Liver (tissue), 9 donors: ENCODE data around the gene ADRA2B. TPM values are rescaled to one million over a fixed set of nuclear protein-coding genes. Genes with fewer than 3 reads are reported as not detected.

Source experiments
- DNase-seq: peaks from one replicate; pipeline ENCODE4 v3.0.0-alpha.2; 2017; ENCODE audit warnings: low spot score
- H3K27ac ChIP-seq, 2 donors: one replicate each; pipeline ENCODE4 v1.7.0; 2013; ENCODE audit warnings: inconsistent platforms in 2 of 2, low read length in 2 of 2, control low read depth in 1 of 2, low read depth in 1 of 2, mild to moderate bottlenecking in 1 of 2
- H3K27me3 ChIP-seq, 4 donors: one replicate each; pipeline versions ENCODE4 v1.6.1 to v1.7.0; 2013; ENCODE audit warnings: low read length in 3 of 4, inconsistent platforms in 1 of 4, mild to moderate bottlenecking in 1 of 4, moderate library complexity in 1 of 4; ENCODE audit not compliant: control insufficient read depth in 4 of 4, insufficient read depth in 4 of 4
- H3K36me3 ChIP-seq, 4 donors: one replicate each; pipeline versions ENCODE4 v1.6.1 to v1.7.0; 2013; ENCODE audit warnings: low read length in 3 of 4, mild to moderate bottlenecking in 3 of 4, low read depth in 1 of 4, moderate library complexity in 1 of 4; ENCODE audit not compliant: control insufficient read depth in 4 of 4, insufficient read depth in 3 of 4
- H3K4me1 ChIP-seq, 4 donors: one replicate each; pipeline versions ENCODE4 v1.6.1 to v1.7.0; 2013; ENCODE audit warnings: low read length in 3 of 4, mild to moderate bottlenecking in 3 of 4, moderate library complexity in 1 of 4; ENCODE audit not compliant: control insufficient read depth in 4 of 4, insufficient read depth in 4 of 4
- H3K4me3 ChIP-seq, 3 donors: one replicate each; pipeline versions ENCODE4 v1.6.1 to v1.7.0; 2013; ENCODE audit warnings: low read length in 3 of 3, control low read depth in 1 of 3, low read depth in 1 of 3, mild to moderate bottlenecking in 1 of 3
- H3K9ac ChIP-seq, 2 donors: one replicate each; pipeline ENCODE4 v1.7.0; 2013; ENCODE audit warnings: low read length in 2 of 2, mild to moderate bottlenecking in 2 of 2, moderate library complexity in 2 of 2, control low read depth in 1 of 2, low read depth in 1 of 2
- H3K9me3 ChIP-seq, 4 donors: one replicate each; pipeline versions ENCODE4 v1.6.1 to v1.7.0; 2013; ENCODE audit warnings: low read length in 3 of 4; ENCODE audit not compliant: control insufficient read depth in 4 of 4
- EGR1 ChIP-seq, 2 donors: IDR thresholded peaks; 2 replicates each; pipeline ENCODE4 v1.6.1; 2016 to 2018; ENCODE audit warnings: antibody characterized with exemption in 2 of 2, low read depth in 2 of 2
- FOXA1 ChIP-seq: IDR thresholded peaks from 2 replicates; pipeline ENCODE4 v1.6.1; 2016; ENCODE audit warnings: antibody characterized with exemption
- FOXA2 ChIP-seq: IDR thresholded peaks from 2 replicates; pipeline ENCODE4 v1.6.1; 2016; ENCODE audit warnings: antibody characterized with exemption
- MAX ChIP-seq: IDR thresholded peaks from 2 replicates; pipeline ENCODE4 v1.6.1; 2016; ENCODE audit warnings: antibody characterized with exemption
- NR2F2 ChIP-seq: IDR thresholded peaks from 2 replicates; pipeline ENCODE4 v1.6.1; 2016; ENCODE audit warnings: antibody characterized with exemption
- RAD21 ChIP-seq, 2 donors: IDR thresholded peaks; 2 replicates each; pipeline ENCODE4 v1.6.1; 2016; ENCODE audit warnings: antibody characterized with exemption in 2 of 2, mild to moderate bottlenecking in 2 of 2
- RXRA ChIP-seq, 2 donors: IDR thresholded peaks; 2 replicates each; pipeline ENCODE4 v1.6.1; 2017 to 2018; ENCODE audit warnings: antibody characterized with exemption in 2 of 2, mild to moderate bottlenecking in 1 of 2
- SP1 ChIP-seq: IDR thresholded peaks from 2 replicates; pipeline ENCODE4 v1.6.1; 2018; ENCODE audit warnings: antibody characterized with exemption, mild to moderate bottlenecking
- TAF1 ChIP-seq: conservative IDR thresholded peaks from 2 replicates; pipeline ENCODE4 v1.6.1; 2016; ENCODE audit warnings: antibody characterized with exemption, mild to moderate bottlenecking
- YY1 ChIP-seq: IDR thresholded peaks from 2 replicates; pipeline ENCODE4 v1.6.1; 2016; ENCODE audit warnings: antibody characterized with exemption, mild to moderate bottlenecking
- ZBTB33 ChIP-seq: IDR thresholded peaks from 2 replicates; pipeline ENCODE4 v1.6.1; 2016; ENCODE audit warnings: antibody characterized with exemption
- WGBS: extraction: QIAGEN DNeasy Blood & Tissue Kit; methylation state at CpG from one replicate; pipeline ENCODE4 v1.1.7; 2013; 5-methylcytosine and 5-hydroxymethylcytosine counted together
- polyA plus RNA-seq, 2 donors: library from polyadenylated mRNA; stranded (reverse) in 1 of 2; unstranded in 1 of 2; fragments of 200-250 nt in 1 of 2; fragments of >200 nt in 1 of 2; fragmentation: Nextera tagmentation in 1 of 2; extraction: Ambion mirVana in 1 of 2; gene quantifications; one replicate each; pipeline versions ENCODE4 v1.2.1 to v1.2.3, GENCODE V29; 2013 to 2015
- total RNA-seq, 2 donors: library from RNA; depleted of rRNA; stranded (reverse); fragments of >200 nt; gene quantifications; one replicate each; pipeline ENCODE4 v1.2.3, GENCODE V29; 2014
- donor health status: healthy.
- donor health status: healthy.
- donor health status: healthy.
- donor health status: healthy.
- donor health status: healthy.

ADRA2B gene
- total RNA-seq (1 to 10 TPM; 1.3 to 2.3 TPM), polyA plus RNA-seq (1 to 10 TPM; 3.7 to 8.6 TPM)

- DNase-seq = peak; percentile 71
- H3K4me1 ChIP-seq = peaks cover 0 to 6% (median 3%) of the 10 kb centered on the region in 4 donors
- H3K36me3 ChIP-seq = no peaks in the 10 kb centered on the region
- 3% methylated on average over 64 of the region's 64 CpGs for WGBS
- H3K9me3 ChIP-seq = no peaks in the 10 kb centered on the region
- peak within 1 kb of the TSS in 1 of 2 donors; percentile 44 for H3K27ac ChIP-seq
- TF ChIP-seq ZBTB33 (no peak), RAD21 (IDR thresholded peaks at IDR 0.05) (peak in 1 of 2 donors; percentile 30)
- H3K27me3 ChIP-seq = peaks cover 0 to 3% (median 0%) of the 10 kb centered on the region in 4 donors
- H3K9ac ChIP-seq = no peak within 1 kb of the TSS
- peak within 1 kb of the TSS in 2 of 3 donors; percentile 28 to 63 for H3K4me3 ChIP-seq
Measured at GRCh38 chr2:96116424-96116878, at the start of gene ADRA2B. ADRA2B (minus strand) TSS chr2:96116571; CDS start chr2:96116149, 422 bp downstream.

- no peaks in the 10 kb centered on the region for H3K4me1 ChIP-seq
- H3K27me3 ChIP-seq = no peaks in the 10 kb centered on the region
- peaks cover 0 to 1% (median 0%) of the 10 kb centered on the region in 4 donors for H3K9me3 ChIP-seq
- no peaks in the 10 kb centered on the region for H3K36me3 ChIP-seq
- DNase-seq = no peak
- no peak overlapping the region for H3K27ac ChIP-seq
- no peak overlapping the region for H3K4me3 ChIP-seq
- WGBS = 82% methylated on average over 18 of the region's 18 CpGs
- no peak for TF ChIP-seq ZBTB33
- TF ChIP-seq EGR1 (IDR thresholded peaks at IDR 0.05; ENCODE audit: low read depth in 2 of 2) = no peak
- no peak for TF ChIP-seq YY1
- no peak overlapping the region for H3K9ac ChIP-seq
Measured at GRCh38 chr2:96164459-96165184, 48.3 kb upstream of the ADRA2B start.

DNA sequence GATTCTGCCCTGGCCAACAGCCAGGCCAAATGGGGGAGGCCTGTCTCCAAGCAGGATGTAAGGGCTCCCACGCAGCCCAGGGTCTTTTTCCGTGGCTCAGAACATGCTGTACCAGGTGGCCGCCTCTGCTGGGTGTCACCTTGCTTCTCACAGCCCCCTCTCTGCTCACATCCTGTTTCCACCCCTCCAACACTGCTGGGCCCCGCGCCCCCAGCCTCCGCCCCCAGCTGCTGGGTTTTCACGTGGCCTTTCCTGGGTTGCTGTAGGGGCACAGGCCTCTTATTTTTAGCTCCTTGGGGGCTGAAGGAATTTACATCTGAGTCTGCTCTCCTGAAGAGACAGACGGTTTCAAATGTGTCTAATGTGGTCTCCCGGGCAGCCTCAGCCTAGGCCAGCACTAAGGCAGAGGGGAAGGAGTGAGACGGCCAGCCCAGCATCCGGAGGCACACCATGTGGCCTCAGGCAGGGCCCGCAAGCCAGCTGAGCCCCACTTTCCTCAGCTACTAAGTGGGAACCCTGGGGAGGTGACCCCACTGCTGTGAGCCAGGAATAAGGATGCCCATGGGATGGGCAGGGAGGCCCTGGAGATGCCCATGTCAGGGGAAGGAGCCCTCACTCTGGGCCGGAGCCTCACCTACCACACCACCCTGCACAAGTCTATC, 47.5 kb upstream of the ADRA2B start:
- Histone ChIP-seq H3K9ac (no peak overlapping the region), H3K4me3 (no peak overlapping the region), H3K36me3 (no peaks in the 10 kb centered on the region), H3K4me1 (no peaks in the 10 kb centered on the region), H3K27me3 (no peaks in the 10 kb centered on the region), H3K9me3 (peaks cover 0 to 1% (median 0%) of the 10 kb centered on the region in 4 donors), H3K27ac (peak overlapping the region in 1 of 2 donors; percentile 12)
- peak; percentile 27 for TF ChIP-seq SP1
- no peak for TF ChIP-seq RAD21 (IDR thresholded peaks at IDR 0.05)
- no peak for DNase-seq
- WGBS = 79% methylated on average over 13 of the region's 13 CpGs

- 90% methylated on average over 5 of the region's 5 CpGs for WGBS
- Histone ChIP-seq H3K4me1 (no peaks in the 10 kb centered on the region), H3K27ac (no peak overlapping the region)
Measured at GRCh38 chr2:96163415-96163767, 47.0 kb upstream of the ADRA2B start.

More at GRCh38 chr2:96163415-96163767, 47.0 kb upstream of the ADRA2B start:
- H3K27me3 ChIP-seq = no peaks in the 10 kb centered on the region
- H3K9ac ChIP-seq = no peak overlapping the region
- H3K36me3 ChIP-seq = no peaks in the 10 kb centered on the region
- H3K9me3 ChIP-seq = peaks cover 0 to 1% (median 0%) of the 10 kb centered on the region in 4 donors
- H3K4me3 ChIP-seq = no peak overlapping the region
- TF ChIP-seq MAX (no peak), FOXA2 (no peak), EGR1 (IDR thresholded peaks at IDR 0.05; ENCODE audit: low read depth in 2 of 2) (no peak), TAF1 (no peak), SP1 (no peak), NR2F2 (no peak), FOXA1 (no peak), RXRA (IDR thresholded peaks at IDR 0.05) (no peak)
- no peak for DNase-seq
